T-helper 1 cell treated with Interleukin-12 subunit alpha and Interleukin-12 subunit beta and Interleukin-4 antibody, amounts not matched to agents 30 ng/mL and 1 ng/mL, for 36 hours (primary cell): ENCODE results near the gene HIVEP1. TPM values are rescaled to one million over a fixed set of nuclear protein-coding genes. Genes with fewer than 3 reads are reported as not detected.
"Not testable (repeated sequence)": the region's sequence is repeated elsewhere in the genome, so short reads cannot be mapped to it uniquely, and the experiment has no call there.

Source experiments
- intact Hi-C: fragments of 100-400 bp; cut with micrococcal nuclease; formaldehyde crosslinking; loops from one replicate; pipeline ENCODE4 v1.15.1; 2024
- total RNA-seq: library from RNA; stranded (reverse); gene quantifications from 2 replicates; pipeline ENCODE4 v1.2.3, GENCODE V29; 2022

The HIVEP1 gene
- total RNA-seq, 1 donor from 2014 or later = 35.7 TPM

GRCh38 chr6:12149944-12150510, 137.9 kb downstream of the HIVEP1 start:
- intact Hi-C loops = loop anchor here (2.0 to 5.0 kb wide), 2 partner anchors 457 to 495 kb away; no protein-coding TSS in a partner anchor

GRCh38 chr6:12150812-12151432, 138.8 kb downstream of the HIVEP1 start:
- intact Hi-C loops = loop anchor here (1.0 to 2.0 kb wide), 2 partner anchors 138 to 496 kb away; no protein-coding TSS in a partner anchor

- intact Hi-C loops = loop anchor here (1.0 to 2.0 kb wide), 2 partner anchors 138 to 497 kb away; no protein-coding TSS in a partner anchor
Measured at GRCh38 chr6:12151433-12151820, 139.3 kb downstream of the HIVEP1 start.

GRCh38 chr6:12152023-12152970, 140.2 kb downstream of the HIVEP1 start:
- intact Hi-C loops = no loop called here

GRCh38 chr6:12155769-12156168, 143.7 kb downstream of the HIVEP1 start:
- intact Hi-C loops = not testable (repeated sequence)

GRCh38 chr6:12158686-12159415, 146.7 kb downstream of the HIVEP1 start:
- intact Hi-C loops = no loop called here

- intact Hi-C loops = no loop called here
Measured at GRCh38 chr6:12160326-12160725, 148.2 kb downstream of the HIVEP1 start.

- intact Hi-C loops = loop anchor here (2.0 kb wide), 2 partner anchors 23 to 43 kb away; no protein-coding TSS in a partner anchor
Measured at GRCh38 chr6:12162213-12162612, 150.1 kb downstream of the HIVEP1 start.

- intact Hi-C loops = loop anchor here (1.0 to 2.0 kb wide), 4 partner anchors 24 to 71 kb away; no protein-coding TSS in a partner anchor
Measured at GRCh38 chr6:12163149-12163548, 151.0 kb downstream of the HIVEP1 start.

GRCh38 chr6:12163744-12164507, 151.8 kb downstream of the HIVEP1 start:
- intact Hi-C loops = loop anchor here (1.0 to 2.0 kb wide), 4 partner anchors 25 to 70 kb away; no protein-coding TSS in a partner anchor

GRCh38 chr6:12164508-12164770, 152.3 kb downstream of the HIVEP1 start:
- intact Hi-C loops = no loop called here

- intact Hi-C loops = no loop called here
Measured at GRCh38 chr6:12165297-12165696, 153.2 kb downstream of the HIVEP1 start.

GRCh38 chr6:12165722-12166280, 153.7 kb downstream of the HIVEP1 start:
- intact Hi-C loops = no loop called here

GRCh38 chr6:12169377-12169776, 157.3 kb downstream of the HIVEP1 start:
- intact Hi-C loops = no loop called here

- intact Hi-C loops = no loop called here
Measured at GRCh38 chr6:12170351-12171092, 158.4 kb downstream of the HIVEP1 start.

- intact Hi-C loops = no loop called here
Measured at GRCh38 chr6:12171717-12172116, 159.6 kb downstream of the HIVEP1 start.

- intact Hi-C loops = no loop called here
Measured at GRCh38 chr6:12172572-12172971, 160.5 kb downstream of the HIVEP1 start.

- intact Hi-C loops = no loop called here
Measured at GRCh38 chr6:12173181-12173580, 161.1 kb downstream of the HIVEP1 start.

- intact Hi-C loops = no loop called here
Measured at GRCh38 chr6:12173661-12174060, 161.5 kb downstream of the HIVEP1 start.
